Measurements from ENCODE around the gene AGBL1.

The AGBL1 gene

GRCh38 chr15:86714241-86714640 is 634.6 kb downstream of the AGBL1 start:
- DNase-seq (ENCODE audit: low spot score), result no peak

GRCh38 chr15:86725628-86726027 is 646.0 kb downstream of the AGBL1 start:
- DNase-seq (ENCODE audit: low spot score), result no peak

- peak; percentile 42 for DNase-seq (ENCODE audit: low spot score)
Observed at GRCh38 chr15:86735247-86736040, 655.8 kb downstream of the AGBL1 start.

- DNase-seq (ENCODE audit: low spot score), result no peak
Observed at GRCh38 chr15:86741917-86742316, 662.2 kb downstream of the AGBL1 start.

- peak; percentile 65 for DNase-seq (ENCODE audit: low spot score)
Observed at GRCh38 chr15:86743283-86743903, 663.7 kb downstream of the AGBL1 start.

GRCh38 chr15:86744198-86744780 is 664.6 kb downstream of the AGBL1 start:
- DNase-seq (ENCODE audit: low spot score), result no peak

- DNase-seq (ENCODE audit: low spot score), result no peak
Observed at GRCh38 chr15:86751116-86751515, 671.4 kb downstream of the AGBL1 start.

GRCh38 chr15:86754846-86755245 is 675.2 kb downstream of the AGBL1 start:
- no peak for DNase-seq (ENCODE audit: low spot score)

- DNase-seq (ENCODE audit: low spot score), result no peak
Observed at GRCh38 chr15:86756688-86757087, 677.0 kb downstream of the AGBL1 start.

- no peak for DNase-seq (ENCODE audit: low spot score)
Observed at GRCh38 chr15:86759800-86760523, 680.3 kb downstream of the AGBL1 start.

- no peak for DNase-seq (ENCODE audit: low spot score)
Observed at GRCh38 chr15:86762874-86763273, 683.2 kb downstream of the AGBL1 start.

- DNase-seq (ENCODE audit: low spot score), result no peak
Observed at GRCh38 chr15:86764021-86764420, 684.4 kb downstream of the AGBL1 start.

- no peak for DNase-seq (ENCODE audit: low spot score)
Observed at GRCh38 chr15:86765281-86765680, 685.6 kb downstream of the AGBL1 start.

GRCh38 chr15:86772369-86773059 is 692.8 kb downstream of the AGBL1 start:
- no peak for DNase-seq (ENCODE audit: low spot score)

GRCh38 chr15:86773736-86774135 is 694.1 kb downstream of the AGBL1 start:
- no peak for DNase-seq (ENCODE audit: low spot score)

GRCh38 chr15:86776145-86776544 is 696.5 kb downstream of the AGBL1 start:
- no peak for DNase-seq (ENCODE audit: low spot score)

- DNase-seq (ENCODE audit: low spot score), result no peak
Observed at GRCh38 chr15:86796521-86796920, 716.9 kb downstream of the AGBL1 start.

GRCh38 chr15:86797135-86797534 is 717.5 kb downstream of the AGBL1 start:
- no peak for DNase-seq (ENCODE audit: low spot score)

- DNase-seq (ENCODE audit: low spot score), result no peak
Observed at GRCh38 chr15:86799226-86799625, 719.6 kb downstream of the AGBL1 start.

- no peak for DNase-seq (ENCODE audit: low spot score)
Observed at GRCh38 chr15:86802244-86802643, 722.6 kb downstream of the AGBL1 start.

GRCh38 chr15:86804406-86804805 is 724.7 kb downstream of the AGBL1 start:
- DNase-seq (ENCODE audit: low spot score), result no peak

- no peak for DNase-seq (ENCODE audit: low spot score)
Observed at GRCh38 chr15:86810329-86810728, 730.7 kb downstream of the AGBL1 start.

All from LoVo (cell line).